ENCODE measurements around the gene RNF213.
"Not testable (repeated sequence)": the region's sequence is repeated elsewhere in the genome, so short reads cannot be mapped to it uniquely, and the experiment has no call there.

DNA sequence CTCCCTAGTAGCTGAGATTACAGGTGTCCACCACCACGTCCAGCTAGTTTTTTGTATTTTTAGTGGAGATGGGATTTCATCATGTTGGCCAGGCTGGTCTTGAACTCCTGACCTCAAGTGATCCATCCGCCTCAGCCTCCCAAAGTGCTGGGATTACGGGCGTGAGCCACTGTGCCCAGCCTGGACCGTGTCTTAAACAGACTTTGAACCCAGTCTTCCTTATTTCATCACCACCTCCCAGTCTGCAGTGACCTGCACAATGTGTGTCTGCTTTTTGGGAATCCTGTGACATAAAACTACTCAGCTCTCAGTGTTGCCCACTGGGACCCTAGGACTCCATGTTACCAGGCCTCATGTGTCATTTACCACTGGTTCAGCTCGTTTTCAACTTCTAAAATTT is 70.3 kb downstream of the RNF213 start:
- TF ChIP-seq, protein P1, sequence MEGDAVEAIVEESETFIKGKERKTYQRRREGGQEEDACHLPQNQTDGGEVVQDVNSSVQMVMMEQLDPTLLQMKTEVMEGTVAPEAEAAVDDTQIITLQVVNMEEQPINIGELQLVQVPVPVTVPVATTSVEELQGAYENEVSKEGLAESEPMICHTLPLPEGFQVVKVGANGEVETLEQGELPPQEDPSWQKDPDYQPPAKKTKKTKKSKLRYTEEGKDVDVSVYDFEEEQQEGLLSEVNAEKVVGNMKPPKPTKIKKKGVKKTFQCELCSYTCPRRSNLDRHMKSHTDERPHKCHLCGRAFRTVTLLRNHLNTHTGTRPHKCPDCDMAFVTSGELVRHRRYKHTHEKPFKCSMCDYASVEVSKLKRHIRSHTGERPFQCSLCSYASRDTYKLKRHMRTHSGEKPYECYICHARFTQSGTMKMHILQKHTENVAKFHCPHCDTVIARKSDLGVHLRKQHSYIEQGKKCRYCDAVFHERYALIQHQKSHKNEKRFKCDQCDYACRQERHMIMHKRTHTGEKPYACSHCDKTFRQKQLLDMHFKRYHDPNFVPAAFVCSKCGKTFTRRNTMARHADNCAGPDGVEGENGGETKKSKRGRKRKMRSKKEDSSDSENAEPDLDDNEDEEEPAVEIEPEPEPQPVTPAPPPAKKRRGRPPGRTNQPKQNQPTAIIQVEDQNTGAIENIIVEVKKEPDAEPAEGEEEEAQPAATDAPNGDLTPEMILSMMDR (IDR thresholded peaks at IDR 0.05; ENCODE audit: low read depth, low read length) = not testable (repeated sequence)
- not testable (repeated sequence) for TF ChIP-seq EZH2phosphoT487 (IDR thresholded peaks at IDR 0.05; ENCODE audit: low read depth)

Measured in OCI-LY3 (cell line).